ENCODE results near the gene TPCN1.

Gene TPCN1

DNA sequence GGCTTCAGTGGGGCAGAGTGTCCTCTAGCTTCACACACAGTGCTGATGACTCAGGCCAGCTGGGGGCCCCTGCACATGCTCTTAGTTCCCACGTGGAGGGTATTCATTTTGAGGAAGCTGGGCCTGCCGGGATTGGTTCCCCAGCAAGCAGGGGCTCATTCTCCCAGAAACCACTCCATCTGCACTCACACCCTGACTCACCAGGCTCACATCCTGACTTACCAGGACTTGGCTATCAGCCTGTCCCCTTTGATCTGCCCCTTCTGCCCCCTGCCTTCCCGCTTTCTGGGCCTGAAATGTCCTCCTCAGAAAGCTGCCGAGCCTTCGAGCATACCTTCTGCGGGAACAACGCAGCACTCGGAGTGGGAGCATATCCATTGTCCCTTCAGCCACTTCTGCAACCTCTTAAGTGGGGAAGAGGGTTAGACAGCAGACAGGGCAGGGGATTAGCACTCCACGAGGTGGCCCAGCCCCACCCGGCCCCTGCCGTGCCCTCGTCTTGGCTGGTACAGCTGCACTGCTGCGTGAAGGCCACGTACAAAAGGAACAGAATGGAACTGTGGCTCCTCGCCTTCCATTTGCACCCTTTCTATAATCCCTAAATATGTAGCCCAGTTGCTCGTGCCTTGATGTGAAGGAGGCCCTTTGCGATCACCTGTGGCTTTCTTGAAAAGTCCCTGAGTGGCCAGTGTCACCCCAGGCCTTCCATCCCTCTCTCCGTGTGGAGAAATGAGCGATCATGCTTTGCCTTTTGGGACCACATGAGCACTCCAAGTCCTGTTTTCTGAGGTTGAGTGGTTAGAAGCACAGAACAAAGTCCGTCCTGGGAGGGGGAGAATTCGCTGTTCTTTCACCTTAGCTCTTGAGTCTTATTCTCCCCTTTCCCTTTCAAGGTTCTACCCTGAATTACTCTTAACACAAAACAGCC, 26.1 kb downstream of the TPCN1 start:
- peaks cover 3% of the 10 kb centered on the region; the same call in 1 of the 2 replicates for H3K36me3 ChIP-seq (ENCODE audit: insufficient read depth, low read length)

DNA sequence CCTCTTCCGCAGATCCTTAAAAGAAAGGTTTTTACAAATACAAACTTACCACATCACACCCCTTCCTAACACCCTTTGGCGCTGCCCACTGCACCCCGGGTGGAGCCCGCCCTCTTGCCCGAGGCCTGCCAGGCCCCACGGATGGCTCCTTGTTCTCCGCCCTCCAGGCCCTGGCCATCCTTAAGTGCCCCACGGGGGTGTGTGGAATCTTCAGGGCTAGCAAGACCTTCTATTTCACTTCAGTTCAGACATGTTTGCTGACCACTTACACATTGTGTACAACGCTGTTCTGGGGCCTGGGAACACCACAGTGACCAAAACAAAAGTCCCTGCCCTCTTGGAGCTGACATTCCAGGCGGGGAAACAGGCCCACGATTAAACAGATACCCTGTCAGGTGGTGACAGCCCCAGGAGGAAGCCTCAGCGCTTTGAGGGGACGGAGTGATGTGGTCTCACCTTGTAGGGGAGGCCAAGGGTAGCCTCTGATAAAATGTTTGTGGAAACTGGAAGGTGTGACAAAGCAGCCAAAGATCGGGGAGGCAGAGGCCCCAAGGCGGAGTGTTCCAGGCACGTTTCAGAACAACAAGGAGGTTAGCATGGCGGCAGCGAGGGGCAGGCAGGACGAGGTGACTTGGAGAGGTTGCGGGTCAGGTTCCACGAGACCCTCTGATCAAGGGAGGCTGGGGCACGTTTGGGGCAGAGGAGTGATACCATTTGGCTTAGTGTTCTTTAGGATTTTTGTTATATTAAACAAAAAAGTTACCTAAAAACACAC, 27.0 kb downstream of the TPCN1 start:
- Histone ChIP-seq H3K36me3 (ENCODE audit: insufficient read depth, low read length) (peaks cover 3% of the 10 kb centered on the region; the same call in 1 of the 2 replicates), H3K4me1 (ENCODE audit: insufficient read depth, low read length) (peaks cover 16% of the 10 kb centered on the region), H3K9me3 (ENCODE audit: control insufficient read depth, insufficient read depth, low read length) (no peaks in the 10 kb centered on the region; the same call in 1 of the 2 replicates), H3K9ac (ENCODE audit: low read depth, low read length) (no peak overlapping the region)

More for the DNA sequence above, 26.1 kb downstream of the TPCN1 start:
- peaks cover 16% of the 10 kb centered on the region for H3K4me1 ChIP-seq (ENCODE audit: insufficient read depth, low read length)
- no peaks in the 10 kb centered on the region for H3K9me3 ChIP-seq (ENCODE audit: control insufficient read depth, insufficient read depth, low read length)
- H3K9ac ChIP-seq (ENCODE audit: low read depth, low read length), result no peak overlapping the region

- H3K9ac ChIP-seq (ENCODE audit: low read depth, low read length), result no peak overlapping the region
- H3K4me1 ChIP-seq (ENCODE audit: insufficient read depth, low read length), result peaks cover 16% of the 10 kb centered on the region
- H3K9me3 ChIP-seq (ENCODE audit: control insufficient read depth, insufficient read depth, low read length), result no peaks in the 10 kb centered on the region; the same call in 1 of the 2 replicates
- peaks cover 3% of the 10 kb centered on the region; the same call in 1 of the 2 replicates for H3K36me3 ChIP-seq (ENCODE audit: insufficient read depth, low read length)
Measured at GRCh38 chr12:113248842-113249435, 27.7 kb downstream of the TPCN1 start.

- Histone ChIP-seq H3K4me1 (ENCODE audit: insufficient read depth, low read length) (peaks cover 16% of the 10 kb centered on the region), H3K9ac (ENCODE audit: low read depth, low read length) (no peak overlapping the region), H3K9me3 (ENCODE audit: control insufficient read depth, insufficient read depth, low read length) (no peaks in the 10 kb centered on the region; the same call in 1 of the 2 replicates), H3K36me3 (ENCODE audit: insufficient read depth, low read length) (peaks cover 3% of the 10 kb centered on the region; the same call in 1 of the 2 replicates)
Measured at GRCh38 chr12:113249546-113249945, 28.3 kb downstream of the TPCN1 start.

- Histone ChIP-seq H3K9me3 (ENCODE audit: control insufficient read depth, insufficient read depth, low read length) (no peaks in the 10 kb centered on the region; the same call in 1 of the 2 replicates), H3K9ac (ENCODE audit: low read depth, low read length) (no peak overlapping the region), H3K36me3 (ENCODE audit: insufficient read depth, low read length) (peaks cover 3% of the 10 kb centered on the region; the same call in 1 of the 2 replicates), H3K4me1 (ENCODE audit: insufficient read depth, low read length) (peaks cover 13% of the 10 kb centered on the region)
Measured at GRCh38 chr12:113250045-113250444, 28.8 kb downstream of the TPCN1 start.

GRCh38 chr12:113251404-113252070, 30.3 kb downstream of the TPCN1 start:
- peaks cover 3% of the 10 kb centered on the region; the same call in 1 of the 2 replicates for H3K36me3 ChIP-seq (ENCODE audit: insufficient read depth, low read length)

GRCh38 chr12:113252494-113252893, 31.2 kb downstream of the TPCN1 start:
- Histone ChIP-seq H3K9me3 (ENCODE audit: control insufficient read depth, insufficient read depth, low read length) (no peaks in the 10 kb centered on the region; the same call in 1 of the 2 replicates), H3K36me3 (ENCODE audit: insufficient read depth, low read length) (peaks cover 3% of the 10 kb centered on the region; the same call in 1 of the 2 replicates), H3K4me1 (ENCODE audit: insufficient read depth, low read length) (no peaks in the 10 kb centered on the region), H3K9ac (ENCODE audit: low read depth, low read length) (no peak overlapping the region)

More at GRCh38 chr12:113251404-113252070, 30.3 kb downstream of the TPCN1 start:
- H3K9ac ChIP-seq (ENCODE audit: low read depth, low read length), result no peak overlapping the region
- H3K9me3 ChIP-seq (ENCODE audit: control insufficient read depth, insufficient read depth, low read length), result no peaks in the 10 kb centered on the region; the same call in 1 of the 2 replicates
- 0 out of 2 replicates have a peak, but pooled peaks cover 4% of the 10 kb centered on the region for H3K4me1 ChIP-seq (ENCODE audit: insufficient read depth, low read length)

DNA sequence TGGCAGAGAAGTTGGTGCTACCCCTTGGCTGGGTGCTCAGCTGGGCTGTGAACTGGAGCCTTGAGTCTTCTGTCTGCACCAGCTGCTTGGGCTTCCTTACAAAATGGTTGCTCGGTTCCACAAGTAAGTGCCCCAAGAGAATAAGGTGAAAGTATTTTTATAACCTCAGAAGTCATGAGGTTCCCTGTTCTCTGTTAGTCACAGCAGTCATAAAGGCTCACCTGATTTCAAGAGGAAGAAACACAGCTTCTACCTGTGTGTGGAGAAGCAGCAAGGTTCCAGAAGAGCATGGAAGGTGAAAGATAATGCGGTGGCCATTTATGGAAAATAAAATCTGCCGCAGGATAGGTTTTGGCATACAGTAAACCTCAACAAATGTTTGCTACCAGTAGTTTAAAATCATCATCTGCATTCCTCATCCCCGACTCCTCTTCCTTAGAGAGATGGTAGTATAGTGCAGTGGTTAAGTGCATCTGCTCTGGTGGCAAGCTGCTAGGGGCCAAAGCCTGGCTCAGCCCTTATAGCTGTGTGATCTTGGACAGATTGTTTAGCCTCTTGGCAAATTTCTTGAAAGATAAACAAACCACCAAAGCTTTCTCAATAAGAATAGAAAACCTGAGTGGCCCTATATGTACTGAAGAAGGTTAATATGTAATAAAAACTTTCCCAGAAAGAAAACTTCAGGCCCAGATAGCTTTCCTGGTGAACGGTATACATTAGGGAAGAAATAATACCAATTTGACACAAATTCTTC, 32.4 kb downstream of the TPCN1 start:
- Histone ChIP-seq H3K9ac (ENCODE audit: low read depth, low read length) (no peak overlapping the region), H3K9me3 (ENCODE audit: control insufficient read depth, insufficient read depth, low read length) (no peaks in the 10 kb centered on the region; the same call in 1 of the 2 replicates), H3K4me1 (ENCODE audit: insufficient read depth, low read length) (no peaks in the 10 kb centered on the region), H3K36me3 (ENCODE audit: insufficient read depth, low read length) (peaks cover 3% of the 10 kb centered on the region; the same call in 1 of the 2 replicates)

GRCh38 chr12:113254298-113254697, 33.0 kb downstream of the TPCN1 start:
- Histone ChIP-seq H3K9ac (ENCODE audit: low read depth, low read length) (no peak overlapping the region), H3K9me3 (ENCODE audit: control insufficient read depth, insufficient read depth, low read length) (no peaks in the 10 kb centered on the region; the same call in 1 of the 2 replicates), H3K4me1 (ENCODE audit: insufficient read depth, low read length) (0 out of 2 replicates have a peak, but pooled peaks cover 2% of the 10 kb centered on the region), H3K36me3 (ENCODE audit: insufficient read depth, low read length) (peaks cover 3% of the 10 kb centered on the region; the same call in 1 of the 2 replicates)

DNA sequence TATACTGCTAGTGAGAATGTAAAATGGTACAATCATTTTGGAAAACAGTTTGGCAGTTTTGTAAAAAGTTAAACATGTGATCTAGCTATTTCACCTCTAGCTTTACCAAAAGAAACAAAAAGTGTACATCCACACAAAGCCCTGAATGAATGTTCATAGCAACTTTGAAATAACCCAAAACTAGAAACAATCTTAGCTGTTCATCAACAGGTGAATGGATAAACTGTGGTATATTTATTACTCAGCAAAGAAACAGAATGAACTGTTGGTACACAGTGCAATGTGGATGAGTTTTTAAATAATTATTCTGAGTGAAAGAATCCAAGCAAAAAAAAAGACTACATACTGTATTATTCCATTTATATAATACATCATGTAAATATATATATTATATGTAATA, 36.3 kb downstream of the TPCN1 start:
- Histone ChIP-seq H3K36me3 (ENCODE audit: insufficient read depth, low read length) (no peaks in the 10 kb centered on the region), H3K9ac (ENCODE audit: low read depth, low read length) (no peak overlapping the region), H3K9me3 (ENCODE audit: control insufficient read depth, insufficient read depth, low read length) (no peaks in the 10 kb centered on the region; the same call in 1 of the 2 replicates), H3K4me1 (ENCODE audit: insufficient read depth, low read length) (peaks cover 9% of the 10 kb centered on the region; the same call in 1 of the 2 replicates)

DNA sequence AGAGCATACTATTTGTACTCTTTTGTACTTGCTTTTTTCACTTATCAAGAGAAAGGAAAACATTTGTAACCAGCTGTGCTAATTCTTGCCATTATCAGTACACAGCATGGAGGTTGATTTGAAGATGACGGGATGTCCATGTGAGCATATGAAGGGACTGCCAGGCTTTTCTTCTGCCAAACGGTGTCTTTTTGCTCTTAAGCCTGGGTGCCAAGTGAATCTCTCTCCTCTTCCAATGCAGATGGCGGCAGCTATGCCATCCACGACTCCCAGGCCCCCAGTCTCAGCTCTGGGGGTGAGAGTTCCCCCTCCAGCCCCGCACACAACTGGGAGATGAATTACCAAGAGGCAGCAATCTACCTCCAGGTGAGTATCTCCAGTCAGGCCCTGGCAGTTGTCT, 38.9 kb downstream of the TPCN1 start:
- Histone ChIP-seq H3K9ac (ENCODE audit: low read depth, low read length) (no peak overlapping the region), H3K4me1 (ENCODE audit: insufficient read depth, low read length) (peaks cover 9% of the 10 kb centered on the region; the same call in 1 of the 2 replicates), H3K36me3 (ENCODE audit: insufficient read depth, low read length) (no peaks in the 10 kb centered on the region), H3K9me3 (ENCODE audit: control insufficient read depth, insufficient read depth, low read length) (no peaks in the 10 kb centered on the region)

GRCh38 chr12:113260636-113261300, 39.5 kb downstream of the TPCN1 start:
- Histone ChIP-seq H3K9ac (ENCODE audit: low read depth, low read length) (no peak overlapping the region), H3K36me3 (ENCODE audit: insufficient read depth, low read length) (no peaks in the 10 kb centered on the region), H3K9me3 (ENCODE audit: control insufficient read depth, insufficient read depth, low read length) (no peaks in the 10 kb centered on the region), H3K4me1 (ENCODE audit: insufficient read depth, low read length) (peaks cover 9% of the 10 kb centered on the region; the same call in 1 of the 2 replicates)

All from ES-I3 (cell line).